ENCODE results near the gene UBE3A.

Gene UBE3A

DNA sequence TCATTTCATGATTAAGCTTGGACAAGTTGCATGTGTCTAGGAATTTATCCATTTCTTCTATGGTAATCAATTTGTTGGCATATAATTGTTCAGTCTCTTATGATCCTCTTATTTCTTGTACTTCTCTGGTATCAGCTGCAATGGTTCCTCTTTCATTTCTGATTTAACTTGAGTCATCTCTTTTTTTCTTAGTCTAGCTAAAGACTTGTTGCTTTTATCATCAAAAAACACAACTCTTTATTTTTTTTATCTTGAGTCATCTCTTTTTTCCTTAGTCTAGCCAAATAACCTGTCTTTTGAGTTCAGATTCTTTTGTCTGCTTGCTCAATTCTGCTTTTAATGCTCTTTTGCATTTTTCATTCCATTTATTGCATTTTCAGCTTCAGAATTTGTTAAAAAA lies 37.3 kb downstream of the UBE3A start:
- in situ Hi-C loops (cut with MboI; ENCODE audit: low pct_unique_long_range_greater_than_20kb, low sequenced_read_pairs, unreplicated experiment), result no loop called here
- TF ChIP-seq, protein P1, sequence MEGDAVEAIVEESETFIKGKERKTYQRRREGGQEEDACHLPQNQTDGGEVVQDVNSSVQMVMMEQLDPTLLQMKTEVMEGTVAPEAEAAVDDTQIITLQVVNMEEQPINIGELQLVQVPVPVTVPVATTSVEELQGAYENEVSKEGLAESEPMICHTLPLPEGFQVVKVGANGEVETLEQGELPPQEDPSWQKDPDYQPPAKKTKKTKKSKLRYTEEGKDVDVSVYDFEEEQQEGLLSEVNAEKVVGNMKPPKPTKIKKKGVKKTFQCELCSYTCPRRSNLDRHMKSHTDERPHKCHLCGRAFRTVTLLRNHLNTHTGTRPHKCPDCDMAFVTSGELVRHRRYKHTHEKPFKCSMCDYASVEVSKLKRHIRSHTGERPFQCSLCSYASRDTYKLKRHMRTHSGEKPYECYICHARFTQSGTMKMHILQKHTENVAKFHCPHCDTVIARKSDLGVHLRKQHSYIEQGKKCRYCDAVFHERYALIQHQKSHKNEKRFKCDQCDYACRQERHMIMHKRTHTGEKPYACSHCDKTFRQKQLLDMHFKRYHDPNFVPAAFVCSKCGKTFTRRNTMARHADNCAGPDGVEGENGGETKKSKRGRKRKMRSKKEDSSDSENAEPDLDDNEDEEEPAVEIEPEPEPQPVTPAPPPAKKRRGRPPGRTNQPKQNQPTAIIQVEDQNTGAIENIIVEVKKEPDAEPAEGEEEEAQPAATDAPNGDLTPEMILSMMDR (IDR thresholded peaks at IDR 0.05; ENCODE audit: extremely low read depth, insufficient read depth, missing control alignments), result no peak
- no peak for DNase-seq (ENCODE audit: low spot score)

DNA sequence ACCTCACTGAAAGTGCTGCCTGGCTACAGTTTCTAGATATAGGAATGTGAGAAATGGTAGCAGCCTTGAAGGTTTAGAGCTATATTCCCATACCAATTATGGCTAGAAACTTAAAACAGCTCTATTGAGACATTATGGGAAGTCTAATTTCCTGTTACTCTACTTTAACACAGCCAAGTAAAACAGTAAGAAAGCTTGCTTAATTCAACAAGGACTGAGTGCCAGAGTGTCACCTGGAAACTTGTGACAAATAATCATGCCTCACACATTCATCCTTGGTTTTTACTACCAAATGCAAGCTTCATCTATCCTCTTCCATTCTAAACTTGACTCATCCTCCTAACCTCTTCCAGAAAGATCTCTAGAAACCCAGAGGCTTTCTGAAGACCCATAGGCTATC lies 41.7 kb downstream of the UBE3A start:
- TF ChIP-seq, protein P1 (IDR thresholded peaks at IDR 0.05; ENCODE audit: extremely low read depth, insufficient read depth, missing control alignments), result no peak
- in situ Hi-C loops (cut with MboI; ENCODE audit: low pct_unique_long_range_greater_than_20kb, low sequenced_read_pairs, unreplicated experiment), result no loop called here
- DNase-seq (ENCODE audit: low spot score), result no peak

DNA sequence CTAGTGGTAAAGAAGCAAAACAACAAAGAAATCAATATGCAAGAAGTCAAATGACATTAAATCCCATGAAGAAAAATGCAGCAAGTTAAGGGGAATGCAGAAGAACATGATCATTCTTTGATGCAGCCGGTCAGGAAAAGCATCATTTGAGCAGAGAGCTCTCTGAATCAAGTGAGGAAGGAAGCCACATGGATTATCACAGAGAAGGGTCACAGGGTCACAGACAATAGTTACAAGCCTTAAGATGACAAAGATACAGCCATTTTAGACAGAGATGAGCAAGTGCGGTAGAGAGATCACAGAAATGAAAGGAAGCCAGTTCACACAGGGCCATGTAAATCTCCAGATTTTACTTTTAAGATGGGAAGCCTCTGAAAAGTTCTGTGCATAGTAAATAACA lies 43.9 kb downstream of the UBE3A start:
- TF ChIP-seq, protein P1 (IDR thresholded peaks at IDR 0.05; ENCODE audit: extremely low read depth, insufficient read depth, missing control alignments), result no peak
- in situ Hi-C loops (cut with MboI; ENCODE audit: low pct_unique_long_range_greater_than_20kb, low sequenced_read_pairs, unreplicated experiment), result no loop called here

DNA sequence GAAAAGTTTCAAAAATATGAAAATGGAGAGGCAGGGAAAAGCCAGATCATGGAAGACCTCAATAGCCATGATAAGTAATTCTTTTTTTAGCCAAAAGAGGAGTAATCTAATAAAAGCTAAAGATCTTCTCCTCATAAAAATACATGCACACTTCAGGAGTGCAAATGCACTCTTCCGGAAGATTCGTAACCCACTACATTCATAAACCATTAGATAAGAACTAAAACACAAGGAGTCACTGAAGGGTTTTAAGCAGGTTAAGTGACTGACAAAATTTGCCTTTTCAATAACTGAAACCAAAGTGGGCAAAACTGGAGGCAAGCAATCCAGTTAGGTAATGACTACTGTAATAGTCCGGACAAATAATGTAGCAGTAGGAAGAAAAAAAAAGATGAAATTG lies 46.0 kb downstream of the UBE3A start:
- in situ Hi-C loops (cut with MboI; ENCODE audit: low pct_unique_long_range_greater_than_20kb, low sequenced_read_pairs, unreplicated experiment), result no loop called here
- TF ChIP-seq, protein P1 (IDR thresholded peaks at IDR 0.05; ENCODE audit: extremely low read depth, insufficient read depth, missing control alignments), result no peak
- no peak for DNase-seq (ENCODE audit: low spot score)

More for the DNA sequence above, 43.9 kb downstream of the UBE3A start:
- DNase-seq (ENCODE audit: low spot score), result no peak

DNA sequence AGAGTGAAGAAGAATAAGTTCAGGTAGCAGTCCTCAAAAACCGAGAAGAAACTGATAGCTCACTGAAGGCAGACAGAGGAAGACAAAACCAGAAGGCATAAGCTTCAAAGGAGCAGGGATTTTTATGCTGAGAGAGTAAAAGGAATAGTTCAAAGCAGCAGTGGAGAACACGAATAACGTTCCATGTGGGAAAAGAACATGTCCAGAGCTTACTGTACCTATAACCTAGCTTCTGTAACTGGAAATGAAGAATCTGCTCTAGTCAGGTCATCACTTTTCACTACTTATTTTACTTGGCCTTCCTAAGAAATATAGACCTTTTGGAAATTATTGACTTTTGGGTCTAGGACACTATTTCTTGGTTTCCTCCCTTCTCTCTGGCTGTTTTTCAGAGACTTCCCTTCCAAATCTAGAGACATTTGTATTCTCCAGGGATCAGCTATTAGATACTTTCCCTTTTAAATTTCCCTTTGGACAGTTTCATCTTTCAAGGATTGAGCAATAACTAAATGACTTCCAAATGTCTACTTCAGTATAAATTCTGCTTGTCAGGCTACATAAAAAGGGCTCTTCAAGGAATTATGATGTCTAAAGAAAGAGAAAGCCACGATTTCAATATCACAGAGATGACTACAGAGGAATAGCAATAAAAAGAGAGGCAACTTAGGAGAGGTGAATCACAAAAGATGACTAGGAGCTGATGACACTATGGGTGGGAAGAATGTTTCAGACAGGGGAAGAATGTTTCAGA lies 46.7 kb downstream of the UBE3A start:
- DNase-seq (ENCODE audit: low spot score), result no peak
- TF ChIP-seq, protein P1 (IDR thresholded peaks at IDR 0.05; ENCODE audit: extremely low read depth, insufficient read depth, missing control alignments), result no peak
- in situ Hi-C loops (cut with MboI; ENCODE audit: low pct_unique_long_range_greater_than_20kb, low sequenced_read_pairs, unreplicated experiment), result no loop called here

GRCh38 chr15:25385986-25386385 lies 52.8 kb downstream of the UBE3A start:
- DNase-seq (ENCODE audit: low spot score), result no peak
- in situ Hi-C loops (cut with MboI; ENCODE audit: low pct_unique_long_range_greater_than_20kb, low sequenced_read_pairs, unreplicated experiment), result no loop called here
- TF ChIP-seq, protein P1 (IDR thresholded peaks at IDR 0.05; ENCODE audit: extremely low read depth, insufficient read depth, missing control alignments), result no peak
